ENCODE data around the gene ALOX12.

DNA sequence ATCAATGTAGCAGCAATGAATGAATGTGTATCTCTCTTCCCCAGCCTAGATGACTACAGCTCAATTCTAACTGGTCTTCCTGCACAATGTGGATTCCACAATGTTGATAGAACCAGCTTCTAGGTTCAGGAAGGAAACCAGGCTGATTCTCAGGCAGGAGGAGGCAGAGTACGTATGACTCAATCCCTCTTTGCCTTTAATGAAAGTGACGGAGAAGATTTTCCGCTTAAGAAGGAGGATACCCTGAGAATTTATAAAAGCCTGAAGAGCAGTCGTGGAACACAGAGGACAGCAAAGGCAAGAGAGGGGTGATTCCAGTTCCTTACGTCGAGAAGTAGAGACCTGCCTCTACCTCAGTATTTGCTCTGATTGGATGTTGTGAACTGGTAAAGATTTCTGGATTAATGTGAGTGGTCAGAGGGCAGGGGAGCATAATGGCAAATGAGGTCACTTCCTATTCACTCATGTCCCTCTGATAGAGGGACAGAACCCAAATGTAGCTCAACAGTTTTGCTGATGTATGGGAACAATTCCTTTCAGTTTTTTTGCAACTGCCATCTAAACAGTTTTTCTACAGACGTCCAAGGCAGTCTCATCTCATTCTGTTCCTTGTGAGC, 63.1 kb downstream of the ALOX12 start:
- no peak for TF ChIP-seq POLR2AphosphoS5 (IDR thresholded peaks at IDR 0.05; ENCODE audit: low read depth, low read length)
- no peak for TF ChIP-seq SPI1 (IDR thresholded peaks at IDR 0.05; ENCODE audit: low read depth, low read length)
- TF ChIP-seq POLR2A (IDR thresholded peaks at IDR 0.05; ENCODE audit: low read depth, low read length): no peak
- no peak for TF ChIP-seq TAF1 (IDR thresholded peaks at IDR 0.05; ENCODE audit: low read depth, low read length)
